GM19099 (cell line): ENCODE results near the gene CBFB.

Experiments used
- POLR2A ChIP-seq: IDR thresholded peaks from 3 replicates; pipeline ENCODE4 v1.6.1; 2011; ENCODE audit warnings: low read depth; ENCODE audit not compliant: insufficient read length; ENCODE audit errors: extremely low read depth

CBFB gene

DNA sequence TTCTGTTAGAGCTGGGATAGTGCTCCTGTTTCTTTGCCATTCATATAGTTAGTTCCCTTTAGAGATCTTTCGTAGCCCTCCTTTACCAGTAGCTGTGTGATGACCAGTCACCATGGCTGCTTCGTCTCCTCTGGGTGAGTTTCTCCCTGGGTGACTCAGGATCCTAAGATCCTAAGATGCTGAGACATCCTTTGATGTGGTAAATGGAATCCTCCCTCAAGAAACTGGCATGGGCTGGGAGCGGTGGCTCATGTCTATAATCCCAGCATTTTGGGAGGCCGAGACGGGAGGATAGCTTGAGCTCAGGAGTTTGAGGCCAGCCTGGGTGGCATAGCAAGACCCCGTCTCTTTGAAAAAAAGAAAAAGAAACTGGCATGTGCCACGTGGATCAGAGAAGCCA is 86.7 kb downstream of the CBFB start:
- no peak for TF ChIP-seq POLR2A

DNA sequence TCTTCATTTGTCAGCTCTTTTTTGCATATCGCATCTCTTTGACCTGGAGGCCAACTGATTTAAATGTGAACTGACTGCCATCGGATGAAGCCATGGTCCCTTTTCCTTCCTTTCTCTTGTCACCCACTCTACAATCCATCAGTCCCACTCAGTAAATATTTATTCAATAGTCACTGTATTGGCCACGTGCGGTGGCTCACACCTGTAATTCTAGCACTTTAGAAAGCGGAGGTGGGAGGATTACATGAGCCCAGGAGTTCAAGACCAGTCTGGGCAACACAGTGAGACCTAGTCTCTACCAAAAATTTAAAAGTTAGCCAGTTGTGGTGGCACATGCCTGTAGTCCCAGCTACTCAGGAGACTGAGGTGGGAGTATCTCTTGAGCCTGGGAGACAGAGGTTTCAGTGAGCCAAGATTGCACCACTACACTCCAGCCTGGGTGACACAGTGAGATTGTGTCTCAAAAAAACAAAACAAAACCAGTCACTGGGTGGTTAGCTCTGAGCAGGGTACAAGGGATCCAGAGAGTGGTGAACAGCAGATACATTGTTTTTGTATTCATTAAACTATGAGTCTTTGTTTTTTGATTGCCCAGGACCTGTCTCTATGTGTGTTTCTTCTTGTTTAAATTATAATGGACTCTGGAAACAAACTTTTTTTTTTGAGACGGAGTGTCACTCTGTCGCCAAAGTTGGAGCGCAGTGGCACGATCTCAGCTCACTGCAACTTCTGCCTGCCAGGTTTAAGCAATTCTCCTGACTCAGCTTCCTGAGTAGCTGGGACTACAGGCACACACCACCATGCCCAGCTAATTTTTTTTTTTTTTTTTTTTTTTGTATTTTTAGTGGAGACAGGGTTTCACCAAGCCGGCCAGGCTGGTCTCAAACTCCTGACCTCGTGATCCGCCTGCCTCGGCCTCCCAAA is 87.7 kb downstream of the CBFB start:
- no peak for TF ChIP-seq POLR2A

DNA sequence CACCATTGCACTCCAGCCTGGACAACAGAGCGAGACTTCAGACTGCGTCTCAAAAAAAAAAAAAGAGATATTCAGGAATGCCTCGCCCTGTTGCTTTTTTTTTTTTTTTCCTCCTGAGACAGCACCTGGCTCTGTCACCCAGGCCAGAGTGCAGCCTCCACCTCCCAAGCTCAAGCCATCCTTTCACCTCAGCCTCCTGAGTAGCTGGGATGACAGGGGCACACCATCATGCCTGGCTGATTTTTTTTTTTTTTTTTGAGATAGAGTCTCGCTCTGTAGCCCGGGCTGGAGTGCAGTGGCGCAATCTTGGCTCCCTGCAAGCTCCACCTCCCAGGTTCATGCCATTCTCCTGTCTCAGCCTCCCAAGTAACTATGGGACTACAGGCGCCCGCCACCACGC is 88.8 kb downstream of the CBFB start:
- TF ChIP-seq POLR2A, result no peak

DNA sequence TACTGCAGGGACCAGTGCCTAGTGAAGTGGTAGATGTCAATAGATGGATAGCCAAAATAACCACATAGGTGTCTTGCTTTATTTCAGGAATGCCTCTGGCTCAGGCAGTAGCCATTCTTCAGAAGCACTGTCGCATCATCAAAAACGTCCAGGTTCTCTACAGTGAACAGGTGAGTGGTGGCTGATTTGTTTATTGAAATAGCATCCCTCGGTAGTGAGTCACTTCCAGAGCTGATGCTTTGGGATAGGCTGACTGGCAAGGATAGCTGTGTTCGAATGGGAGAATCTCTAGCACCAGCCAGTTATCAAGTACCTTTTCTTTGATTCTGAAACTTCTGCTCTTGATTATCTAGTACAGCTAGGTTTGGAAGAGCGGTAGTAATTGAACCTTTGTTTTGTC is 91.1 kb downstream of the CBFB start:
- TF ChIP-seq POLR2A, result no peak

DNA sequence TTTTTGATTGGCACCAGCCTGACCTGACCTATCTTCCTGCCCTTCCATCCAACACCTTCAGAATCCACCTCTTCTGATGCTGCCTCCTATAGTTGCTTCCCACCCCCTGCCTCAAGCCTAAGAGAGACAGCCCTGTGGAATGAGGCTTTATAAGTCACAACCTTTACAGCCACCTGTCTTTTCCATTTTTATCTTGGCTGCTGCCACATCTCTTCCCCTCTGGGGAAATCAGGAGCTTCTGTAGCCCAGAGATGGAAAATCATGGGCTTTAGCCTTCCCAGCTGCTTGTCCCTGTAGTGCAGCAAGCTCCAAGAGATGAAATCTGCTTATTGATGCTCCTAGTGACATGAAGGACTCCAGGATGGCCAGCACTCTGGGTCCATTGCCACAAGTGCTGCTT is 99.5 kb downstream of the CBFB start:
- TF ChIP-seq POLR2A, result no peak

DNA sequence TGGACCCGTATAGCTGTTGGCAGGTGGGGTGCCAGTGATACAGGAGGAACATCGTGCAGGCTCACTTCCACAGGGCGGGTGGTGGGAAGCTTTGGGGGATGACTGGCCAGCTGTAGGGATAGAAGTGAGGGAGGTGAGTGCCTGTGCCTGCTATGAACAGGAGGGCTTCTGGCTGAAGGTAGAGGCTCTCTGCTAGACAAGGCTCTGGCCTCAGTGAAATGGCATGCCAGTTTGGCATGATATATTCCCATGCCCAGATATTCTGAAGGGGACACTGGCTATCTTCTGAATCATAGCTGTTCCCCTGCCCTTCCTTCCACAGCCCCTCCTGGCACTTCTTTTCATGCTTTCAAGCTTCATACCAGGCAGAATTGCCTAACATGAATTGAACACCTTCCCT is 99.9 kb downstream of the CBFB start:
- no peak for TF ChIP-seq POLR2A

DNA sequence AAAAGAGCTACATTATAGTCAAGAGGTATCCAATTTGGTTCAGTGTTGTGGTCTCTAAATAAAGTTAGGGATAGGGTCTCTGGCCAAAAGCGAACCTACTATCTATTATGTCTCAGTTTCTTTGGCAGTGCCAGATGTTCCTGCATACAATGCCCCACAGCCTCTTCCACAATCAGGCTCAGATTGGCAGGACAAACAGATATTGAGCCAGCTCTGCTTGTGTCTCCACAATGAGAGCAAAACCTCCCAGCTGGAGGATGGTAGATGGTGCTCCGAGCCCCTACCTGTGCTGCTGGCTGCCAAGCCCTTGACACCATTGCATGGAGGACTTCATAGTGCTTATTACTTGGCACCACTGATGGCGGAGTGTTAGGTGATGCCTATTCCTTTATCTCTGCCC is 100.5 kb downstream of the CBFB start:
- no peak for TF ChIP-seq POLR2A

DNA sequence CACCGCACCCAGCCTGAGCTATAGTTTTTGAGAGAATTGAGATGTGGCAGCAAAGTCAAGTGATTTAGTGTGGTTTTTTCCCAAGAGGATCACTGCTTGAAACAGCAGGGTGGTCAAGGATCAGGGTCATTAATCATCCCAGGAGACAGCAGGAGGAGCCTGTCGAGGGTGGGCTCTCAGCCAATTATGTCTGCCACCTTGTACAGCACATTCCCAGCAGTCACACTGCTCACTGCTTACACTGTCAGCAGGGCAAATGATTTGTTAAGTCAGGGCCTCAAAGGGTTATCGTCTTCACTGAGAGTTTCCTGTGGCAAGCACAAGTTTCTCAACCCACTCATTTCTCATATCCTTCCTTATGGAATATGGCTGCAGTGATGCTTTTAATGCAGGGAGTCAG is 108.7 kb downstream of the CBFB start:
- TF ChIP-seq POLR2A, result no peak

DNA sequence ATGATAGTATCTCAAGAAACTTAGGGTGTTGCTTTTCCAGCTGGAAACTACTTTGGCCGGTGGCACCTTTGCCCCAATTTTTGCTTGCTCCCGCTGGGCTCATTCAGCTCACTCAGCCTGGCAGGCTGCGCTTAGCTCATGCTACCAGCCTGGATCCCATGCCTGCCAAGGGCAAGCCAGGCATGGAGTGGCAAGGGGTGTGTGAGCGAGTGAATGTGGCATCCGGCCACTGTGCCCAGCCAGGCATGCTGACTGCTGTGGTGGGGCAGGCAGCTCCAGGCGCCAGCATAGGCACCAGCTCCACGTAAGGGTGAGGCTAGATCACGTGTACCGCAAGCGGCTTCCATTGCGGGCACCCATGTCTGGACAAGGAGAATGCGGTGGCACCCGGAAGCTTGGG is 112.4 kb downstream of the CBFB start:
- TF ChIP-seq POLR2A, result no peak

DNA sequence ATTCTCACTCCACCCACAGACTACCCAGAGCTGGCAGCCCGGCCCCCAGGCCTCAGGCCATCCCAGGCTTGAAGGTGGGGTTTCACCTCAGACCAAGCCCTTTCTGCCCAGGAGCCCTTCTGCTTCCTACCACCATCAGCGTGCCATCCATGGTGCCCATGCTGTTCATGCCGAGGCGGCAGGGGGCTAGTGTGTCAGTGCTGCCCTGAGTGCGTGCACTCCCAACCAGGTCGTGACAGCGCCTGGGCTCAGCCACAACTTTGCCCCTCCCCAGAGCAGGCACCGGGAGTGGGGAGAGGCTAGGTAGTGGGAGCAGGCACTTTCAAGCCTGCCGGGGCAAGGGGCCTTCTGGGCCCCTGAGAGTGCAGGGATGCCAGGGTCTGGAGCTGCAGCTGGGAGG is 113.4 kb downstream of the CBFB start:
- TF ChIP-seq POLR2A, result no peak

DNA sequence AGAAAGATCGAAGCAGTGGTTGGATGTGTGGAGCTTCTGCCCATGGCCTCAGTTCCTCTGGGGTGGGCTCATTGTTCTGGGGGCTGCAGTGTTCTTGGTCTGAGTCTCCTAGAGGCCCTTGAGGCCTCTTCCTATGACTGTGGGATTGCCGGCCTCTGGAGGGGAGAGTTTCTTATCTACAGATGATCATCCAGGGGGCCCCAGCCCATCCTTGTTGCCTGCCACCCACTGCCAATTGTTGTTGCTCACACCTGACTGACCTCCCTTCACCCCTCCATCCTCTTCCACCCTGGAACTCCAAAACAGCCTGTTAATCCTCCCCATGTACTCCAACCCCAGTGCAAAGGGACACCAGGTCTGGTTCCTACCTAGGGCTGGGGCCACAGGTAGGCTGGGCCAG is 116.0 kb downstream of the CBFB start:
- TF ChIP-seq POLR2A, result no peak

DNA sequence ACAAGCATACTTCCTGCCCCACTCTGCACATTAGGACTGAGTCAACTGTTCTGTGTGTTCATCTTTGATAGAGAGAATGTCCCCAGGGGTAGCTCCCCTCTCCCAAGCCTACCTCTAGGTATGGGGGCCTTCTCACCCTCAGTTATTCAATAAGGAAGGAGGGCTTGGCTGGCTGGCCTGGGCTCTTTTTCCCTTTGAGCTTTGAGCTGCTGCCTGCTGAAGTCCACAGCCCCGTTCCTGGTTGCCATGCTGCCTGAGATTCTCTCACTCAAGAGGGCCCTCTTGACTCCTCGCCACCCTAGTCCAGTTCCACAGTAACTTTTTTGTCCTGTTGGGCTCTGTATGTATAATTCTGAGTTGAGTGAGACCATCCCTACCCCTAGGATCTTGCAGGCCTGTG is 116.8 kb downstream of the CBFB start:
- TF ChIP-seq POLR2A, result no peak

DNA sequence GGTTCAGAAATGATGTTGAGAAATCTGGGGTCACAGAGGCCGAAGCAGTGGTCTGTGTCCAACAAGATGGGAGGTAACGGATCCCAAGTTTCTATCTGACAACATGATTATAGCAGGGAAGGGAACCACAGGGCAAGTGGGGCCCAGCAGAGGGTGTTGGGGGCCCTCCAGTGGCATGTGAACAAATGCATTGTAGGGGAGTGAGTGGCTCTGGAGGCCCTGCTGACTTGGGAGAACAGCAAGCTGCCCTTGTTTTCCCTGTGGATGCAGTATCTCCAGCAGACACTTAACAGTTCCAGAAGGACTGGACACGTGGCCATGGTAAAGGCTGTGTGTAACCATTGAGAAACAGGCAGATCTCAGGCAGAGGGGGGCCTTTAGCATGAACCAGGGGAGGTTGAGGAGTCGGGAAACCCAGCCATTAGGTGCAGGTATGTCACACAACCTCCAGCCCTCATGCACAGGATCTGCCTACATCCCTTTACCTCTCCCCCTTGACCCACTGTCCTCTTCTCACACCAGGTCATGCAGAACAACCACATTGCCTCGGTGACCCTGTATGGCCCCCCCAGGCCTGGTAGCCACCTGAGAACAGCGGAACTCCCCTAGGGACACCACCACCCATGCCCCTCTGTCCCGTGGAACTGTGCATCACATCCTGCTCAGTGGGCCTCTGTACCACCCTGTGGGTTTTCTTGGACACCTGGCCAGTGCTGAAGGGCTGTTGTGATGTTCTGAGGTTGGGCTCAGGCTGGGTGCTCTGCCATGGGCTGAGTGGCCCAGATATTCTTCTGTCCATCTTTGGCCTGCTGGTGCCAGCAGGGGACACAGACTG is 117.8 kb downstream of the CBFB start:
- TF ChIP-seq POLR2A, result no peak

DNA sequence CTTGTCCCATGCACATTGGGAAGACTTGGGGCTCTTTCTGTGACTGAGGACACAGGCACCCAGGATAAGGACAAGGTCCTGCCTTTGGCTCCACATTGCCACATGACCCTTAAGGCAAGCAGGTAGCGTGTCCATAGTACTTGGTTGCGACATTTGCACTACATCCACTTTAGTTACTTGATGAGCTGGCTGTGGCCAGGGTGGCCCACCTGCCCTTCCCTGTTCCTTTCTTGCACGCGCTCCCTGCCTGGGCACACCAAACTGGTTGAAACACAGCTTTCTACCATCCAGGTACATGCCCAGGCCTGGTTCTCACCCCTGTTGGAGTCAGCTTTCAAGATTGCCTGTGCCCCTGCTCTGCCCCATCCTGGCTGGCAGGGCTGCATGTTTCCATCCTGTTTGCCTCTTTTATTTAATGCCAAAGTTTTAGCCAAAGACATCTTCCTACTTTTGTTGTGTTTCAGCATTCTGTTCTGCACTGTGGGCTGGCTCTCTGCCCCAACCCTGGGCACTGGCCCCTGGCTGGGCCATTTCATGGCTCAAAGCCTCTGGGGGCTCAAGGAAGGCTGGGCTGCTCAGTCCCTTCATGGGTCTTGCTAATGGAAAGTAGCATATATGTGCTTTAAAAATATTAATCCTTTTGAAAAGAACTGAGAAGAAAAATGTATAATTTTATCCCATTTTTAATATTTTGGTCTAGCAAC is 118.6 kb downstream of the CBFB start:
- TF ChIP-seq POLR2A, result no peak

DNA sequence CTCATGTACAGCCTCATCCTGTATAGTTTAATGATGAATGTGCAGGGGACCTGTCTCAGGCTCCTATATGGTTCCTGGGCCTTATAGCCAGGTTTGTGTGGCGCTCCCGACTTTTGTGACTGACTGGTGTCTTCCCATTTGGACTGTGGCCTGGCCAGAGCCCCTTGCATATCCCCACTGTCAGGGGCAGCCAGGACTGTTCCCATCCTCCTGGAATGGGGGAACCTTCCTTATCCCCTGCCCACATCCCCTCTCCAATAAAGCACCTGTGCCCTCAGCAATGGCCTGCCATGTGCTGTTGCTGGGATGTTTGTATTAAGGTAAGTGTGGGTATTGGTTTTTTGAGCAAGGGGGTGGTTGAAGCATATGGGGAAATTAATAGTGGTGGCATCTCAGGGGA is 119.3 kb downstream of the CBFB start:
- TF ChIP-seq POLR2A, result no peak

DNA sequence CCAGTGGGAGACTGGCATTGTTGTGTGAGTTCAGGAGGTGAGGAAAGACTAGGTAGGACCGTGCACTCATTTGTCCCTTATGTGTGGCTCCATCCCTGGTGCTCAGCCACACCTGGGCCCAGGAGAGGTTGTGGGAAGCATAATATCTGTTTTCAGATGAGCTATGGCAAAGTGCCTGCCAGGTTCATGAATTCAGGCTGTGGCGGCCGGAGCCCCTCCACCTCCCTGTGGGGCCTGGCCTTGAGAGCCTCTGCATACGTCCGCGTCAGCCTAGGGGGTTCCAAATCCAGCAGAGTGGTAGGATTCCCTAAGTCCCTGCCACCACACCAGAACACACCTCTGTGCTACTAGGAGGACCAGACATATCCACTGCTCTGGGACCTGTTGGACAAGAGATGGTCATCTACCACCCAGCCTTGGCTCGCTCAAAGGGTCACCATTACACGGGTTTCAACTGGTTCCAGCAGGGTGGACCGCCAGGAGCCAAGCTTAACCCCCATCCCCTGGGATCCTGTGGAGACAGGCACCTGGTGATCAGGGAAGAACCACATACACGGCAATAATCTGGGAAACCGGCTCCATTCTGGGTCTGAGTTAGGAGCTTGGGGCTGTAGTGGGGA is 119.8 kb downstream of the CBFB start:
- TF ChIP-seq POLR2A, result no peak
